HepG2 (cell line): Measurements from ENCODE around the gene CD7. TPM values are rescaled to one million over a fixed set of nuclear protein-coding genes. Genes with fewer than 3 reads are reported as not detected.

Source experiments
- EHMT2 ChIP-seq: fragments of 200-600 bp; sonication (generic); IDR thresholded peaks from 2 replicates; pipeline ENCODE4 v1.7.0; 2017; ENCODE audit warnings: antibody characterized with exemption, low read depth, low read length, borderline replicate concordance
- ETV5 ChIP-seq: IDR thresholded peaks from 2 replicates; pipeline ENCODE4 v1.6.1; 2018; ENCODE audit warnings: missing biosample characterization, missing genetic modification reagents, inconsistent platforms, borderline replicate concordance
- HNRNPL ChIP-seq: fragments of 200-400 bp; formaldehyde crosslinking; IDR thresholded peaks from 2 replicates; pipeline ENCODE4 v1.6.1; 2017; ENCODE audit warnings: mild to moderate bottlenecking, low read depth, low read length
- HOXA9 ChIP-seq: sonication (generic); formaldehyde crosslinking; IDR thresholded peaks from 2 replicates; pipeline ENCODE4 v1.8.1; 2022; ENCODE audit warnings: missing genetic modification reagents, mild to moderate bottlenecking, moderate library complexity, borderline replicate concordance
- NRL ChIP-seq: sonication (generic); formaldehyde crosslinking; IDR thresholded peaks from 2 replicates; pipeline ENCODE4 v1.5.0; 2020; ENCODE audit warnings: missing genetic modification reagents, mild to moderate bottlenecking, moderate library complexity, borderline replicate concordance
- REST ChIP-seq, 2 experiments: IDR thresholded peaks; 2 replicates each; pipeline ENCODE4 v1.6.1; 2011 to 2012; ENCODE audit warnings: low read length in 2 of 2, borderline replicate concordance in 1 of 2, low read depth in 1 of 2, mild to moderate bottlenecking in 1 of 2, moderate library complexity in 1 of 2
- SKI ChIP-seq: fragments of 450-650 bp; IDR thresholded peaks from one replicate; pipeline ENCODE4 v1.6.1; 2018; ENCODE audit warnings: mild to moderate bottlenecking; ENCODE audit not compliant: partially characterized antibody
- SNRNP70 ChIP-seq: fragments of 200-400 bp; formaldehyde crosslinking; IDR thresholded peaks from 2 replicates; pipeline ENCODE4 v1.6.1; 2017; ENCODE audit warnings: mild to moderate bottlenecking, low read depth, low read length, moderate library complexity
- SRSF9 ChIP-seq: fragments of 200-400 bp; formaldehyde crosslinking; IDR thresholded peaks from 2 replicates; pipeline ENCODE4 v1.6.1; 2018; ENCODE audit warnings: borderline replicate concordance, mild to moderate bottlenecking, low read depth, low read length; ENCODE audit not compliant: insufficient read depth, poor library complexity, severe bottlenecking
- ZBTB38 ChIP-seq: sonication (generic); formaldehyde crosslinking; IDR thresholded peaks from 2 replicates; pipeline ENCODE4 v1.5.1; 2020; ENCODE audit warnings: mild to moderate bottlenecking, missing genetic modification reagents
- polyA plus RNA-seq, 8 experiments: library from polyadenylated mRNA; depleted of rRNA in 3 of 8; stranded (reverse) in 7 of 8; unstranded in 1 of 8; fragments of >200 nt; fragmentation: Illumina TruSeq in 4 of 8; extraction: Trizol in 4 of 8; gene quantifications; 2 replicates each; pipeline versions ENCODE4 v1.2.1 to v1.2.3, GENCODE V29; 2011 to 2016; ENCODE audit warnings: low read depth in 4 of 8, missing spikeins in 1 of 8, mixed read lengths in 1 of 8; ENCODE audit not compliant: insufficient read depth in 1 of 8
- total RNA-seq, 5 experiments: library from RNA; depleted of rRNA; stranded (reverse); fragments of >200 nt; fragmentation: Illumina TruSeq; extraction: Trizol; gene quantifications; 2 replicates each; pipeline ENCODE4 v1.2.3, GENCODE V29; 2016; ENCODE audit warnings: low read depth in 1 of 5
- TF ChIP-seq, protein P1 (sequence below): sonication (generic); formaldehyde crosslinking; IDR thresholded peaks from 2 replicates; pipeline ENCODE4 v1.5.1; 2020; ENCODE audit warnings: missing genetic modification reagents, mild to moderate bottlenecking, borderline replicate concordance
- TF ChIP-seq, protein P2 (sequence below): sonication (generic); formaldehyde crosslinking; IDR thresholded peaks from 2 replicates; pipeline ENCODE4 v1.4.0; 2020; ENCODE audit warnings: mild to moderate bottlenecking, missing genetic modification reagents, borderline replicate concordance
- TF ChIP-seq, protein P3 (sequence below): sonication (generic); formaldehyde crosslinking; IDR thresholded peaks from 2 replicates; pipeline ENCODE4 v1.4.0; 2020; ENCODE audit warnings: missing genetic modification reagents

Gene CD7
- total and polyA plus RNA-seq, 2 of the 13 experiments (the other 11 are each of a cell fraction or from before 2014, with no cell fraction given), result 67.6 to 76.4 TPM

DNA sequence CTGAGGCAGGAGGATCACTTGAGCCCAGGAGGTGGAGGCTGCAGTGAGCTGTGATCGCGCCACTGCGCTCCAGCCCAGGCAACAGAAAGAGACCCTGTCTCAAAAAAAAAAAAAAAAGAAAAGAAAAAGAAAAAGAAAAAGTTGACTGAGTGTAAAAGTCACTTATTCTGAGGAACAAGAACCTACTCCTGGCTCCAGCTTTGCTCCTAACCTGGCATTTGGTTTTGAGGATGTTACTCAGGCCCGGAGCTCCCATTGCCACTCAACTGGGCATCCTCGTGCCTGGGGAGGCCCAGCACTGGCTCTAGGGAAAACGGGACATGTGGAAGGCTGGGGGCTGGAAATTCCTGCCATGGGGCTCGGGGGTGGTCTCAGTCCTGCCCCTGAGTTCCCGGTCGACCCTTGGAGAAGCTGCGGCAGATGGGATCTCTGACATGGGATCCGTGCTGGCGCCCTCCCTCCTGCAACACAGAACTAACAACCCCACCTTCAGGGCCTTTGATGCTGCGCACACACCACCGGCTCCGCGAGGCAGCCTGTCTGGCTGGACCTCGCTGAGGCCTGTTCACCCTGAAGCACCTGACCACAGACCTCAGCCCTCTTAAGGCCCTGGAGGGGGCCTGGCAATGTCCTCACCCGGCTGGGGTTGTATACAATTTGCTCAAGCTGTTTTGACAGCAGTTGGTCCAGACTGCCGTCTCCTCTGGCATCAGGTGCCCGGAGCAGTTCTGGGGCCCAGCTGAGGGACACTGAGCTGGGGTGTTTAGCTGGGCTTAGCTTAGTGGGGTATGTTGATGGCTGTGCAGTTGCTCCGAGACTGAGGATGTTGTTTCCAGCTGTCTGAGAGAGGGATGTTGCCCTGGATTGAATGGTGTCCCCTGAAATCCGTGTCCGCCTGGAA lies 12.3 kb downstream of the CD7 start (continued):
- TF ChIP-seq HOXA9 (CRISPR knock-in tag) (no peak), NRL (CRISPR knock-in tag) (no peak; the same call in 1 of the 2 replicates), ZBTB38 (peak; percentile 48; the same call in 1 of the 2 replicates), EHMT2 (no peak), ETV5 (CRISPR knock-in tag) (no peak), SKI (peak; percentile 31), SRSF9 (no peak), SNRNP70 (no peak), HNRNPL (0 out of 2 replicates have a peak, but pooled peaks have one; percentile 28), REST (IDR thresholded peaks at IDR 0.05; ENCODE audit: borderline replicate concordance in 1 of 2, low read depth in 1 of 2, low read length in 2 of 2) (no peak)
- TF ChIP-seq, protein P1, sequence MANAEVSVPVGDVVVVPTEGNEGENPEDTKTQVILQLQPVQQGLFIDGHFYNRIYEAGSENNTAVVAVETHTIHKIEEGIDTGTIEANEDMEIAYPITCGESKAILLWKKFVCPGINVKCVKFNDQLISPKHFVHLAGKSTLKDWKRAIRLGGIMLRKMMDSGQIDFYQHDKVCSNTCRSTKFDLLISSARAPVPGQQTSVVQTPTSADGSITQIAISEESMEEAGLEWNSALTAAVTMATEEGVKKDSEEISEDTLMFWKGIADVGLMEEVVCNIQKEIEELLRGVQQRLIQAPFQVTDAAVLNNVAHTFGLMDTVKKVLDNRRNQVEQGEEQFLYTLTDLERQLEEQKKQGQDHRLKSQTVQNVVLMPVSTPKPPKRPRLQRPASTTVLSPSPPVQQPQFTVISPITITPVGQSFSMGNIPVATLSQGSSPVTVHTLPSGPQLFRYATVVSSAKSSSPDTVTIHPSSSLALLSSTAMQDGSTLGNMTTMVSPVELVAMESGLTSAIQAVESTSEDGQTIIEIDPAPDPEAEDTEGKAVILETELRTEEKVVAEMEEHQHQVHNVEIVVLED (CRISPR knock-in tag), result no peak
- TF ChIP-seq, protein P2, sequence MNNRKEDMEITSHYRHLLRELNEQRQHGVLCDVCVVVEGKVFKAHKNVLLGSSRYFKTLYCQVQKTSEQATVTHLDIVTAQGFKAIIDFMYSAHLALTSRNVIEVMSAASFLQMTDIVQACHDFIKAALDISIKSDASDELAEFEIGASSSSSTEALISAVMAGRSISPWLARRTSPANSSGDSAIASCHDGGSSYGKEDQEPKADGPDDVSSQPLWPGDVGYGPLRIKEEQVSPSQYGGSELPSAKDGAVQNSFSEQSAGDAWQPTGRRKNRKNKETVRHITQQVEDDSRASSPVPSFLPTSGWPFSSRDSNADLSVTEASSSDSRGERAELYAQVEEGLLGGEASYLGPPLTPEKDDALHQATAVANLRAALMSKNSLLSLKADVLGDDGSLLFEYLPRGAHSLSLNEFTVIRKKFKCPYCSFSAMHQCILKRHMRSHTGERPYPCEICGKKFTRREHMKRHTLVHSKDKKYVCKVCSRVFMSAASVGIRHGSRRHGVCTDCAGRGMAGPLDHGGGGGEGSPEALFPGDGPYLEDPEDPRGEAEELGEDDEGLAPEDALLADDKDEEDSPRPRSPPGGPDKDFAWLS, result no peak
- TF ChIP-seq, protein P3, sequence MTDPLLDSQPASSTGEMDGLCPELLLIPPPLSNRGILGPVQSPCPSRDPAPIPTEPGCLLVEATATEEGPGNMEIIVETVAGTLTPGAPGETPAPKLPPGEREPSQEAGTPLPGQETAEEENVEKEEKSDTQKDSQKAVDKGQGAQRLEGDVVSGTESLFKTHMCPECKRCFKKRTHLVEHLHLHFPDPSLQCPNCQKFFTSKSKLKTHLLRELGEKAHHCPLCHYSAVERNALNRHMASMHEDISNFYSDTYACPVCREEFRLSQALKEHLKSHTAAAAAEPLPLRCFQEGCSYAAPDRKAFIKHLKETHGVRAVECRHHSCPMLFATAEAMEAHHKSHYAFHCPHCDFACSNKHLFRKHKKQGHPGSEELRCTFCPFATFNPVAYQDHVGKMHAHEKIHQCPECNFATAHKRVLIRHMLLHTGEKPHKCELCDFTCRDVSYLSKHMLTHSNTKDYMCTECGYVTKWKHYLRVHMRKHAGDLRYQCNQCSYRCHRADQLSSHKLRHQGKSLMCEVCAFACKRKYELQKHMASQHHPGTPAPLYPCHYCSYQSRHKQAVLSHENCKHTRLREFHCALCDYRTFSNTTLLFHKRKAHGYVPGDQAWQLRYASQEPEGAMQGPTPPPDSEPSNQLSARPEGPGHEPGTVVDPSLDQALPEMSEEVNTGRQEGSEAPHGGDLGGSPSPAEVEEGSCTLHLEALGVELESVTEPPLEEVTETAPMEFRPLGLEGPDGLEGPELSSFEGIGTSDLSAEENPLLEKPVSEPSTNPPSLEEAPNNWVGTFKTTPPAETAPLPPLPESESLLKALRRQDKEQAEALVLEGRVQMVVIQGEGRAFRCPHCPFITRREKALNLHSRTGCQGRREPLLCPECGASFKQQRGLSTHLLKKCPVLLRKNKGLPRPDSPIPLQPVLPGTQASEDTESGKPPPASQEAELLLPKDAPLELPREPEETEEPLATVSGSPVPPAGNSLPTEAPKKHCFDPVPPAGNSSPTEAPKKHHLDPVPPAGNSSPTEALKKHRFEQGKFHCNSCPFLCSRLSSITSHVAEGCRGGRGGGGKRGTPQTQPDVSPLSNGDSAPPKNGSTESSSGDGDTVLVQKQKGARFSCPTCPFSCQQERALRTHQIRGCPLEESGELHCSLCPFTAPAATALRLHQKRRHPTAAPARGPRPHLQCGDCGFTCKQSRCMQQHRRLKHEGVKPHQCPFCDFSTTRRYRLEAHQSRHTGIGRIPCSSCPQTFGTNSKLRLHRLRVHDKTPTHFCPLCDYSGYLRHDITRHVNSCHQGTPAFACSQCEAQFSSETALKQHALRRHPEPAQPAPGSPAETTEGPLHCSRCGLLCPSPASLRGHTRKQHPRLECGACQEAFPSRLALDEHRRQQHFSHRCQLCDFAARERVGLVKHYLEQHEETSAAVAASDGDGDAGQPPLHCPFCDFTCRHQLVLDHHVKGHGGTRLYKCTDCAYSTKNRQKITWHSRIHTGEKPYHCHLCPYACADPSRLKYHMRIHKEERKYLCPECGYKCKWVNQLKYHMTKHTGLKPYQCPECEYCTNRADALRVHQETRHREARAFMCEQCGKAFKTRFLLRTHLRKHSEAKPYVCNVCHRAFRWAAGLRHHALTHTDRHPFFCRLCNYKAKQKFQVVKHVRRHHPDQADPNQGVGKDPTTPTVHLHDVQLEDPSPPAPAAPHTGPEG (CRISPR knock-in tag), result no peak
